ENCODE data around the gene C2orf74.
"Not testable (repeated sequence)": the region's sequence is repeated elsewhere in the genome, so short reads cannot be mapped to it uniquely, and the experiment has no call there.

The C2orf74 gene

DNA sequence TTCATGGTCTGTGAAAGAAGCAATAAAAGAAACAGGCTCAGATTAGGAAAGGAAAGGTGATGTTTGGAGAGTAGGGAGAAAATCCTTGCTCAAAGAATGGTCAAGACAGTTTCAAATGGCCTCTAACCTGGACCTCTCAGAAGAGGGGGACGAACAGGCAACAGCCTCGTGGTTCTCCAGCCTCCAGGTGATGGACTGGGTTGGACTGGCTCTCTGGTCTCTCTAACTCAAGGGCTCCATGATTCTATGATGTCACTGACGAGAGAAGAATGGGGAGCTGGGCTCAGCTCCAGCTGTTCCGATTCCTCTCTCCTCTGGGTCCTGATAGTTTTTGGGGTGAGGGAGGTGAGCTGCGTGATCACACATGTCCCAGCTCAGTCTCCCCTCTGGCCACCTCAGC, at the start of gene C2orf74:
TSS of gene C2orf74 (plus strand) at position 301 of the 400 bp plus-strand sequence. CDS start 327 bp downstream, outside the sequence.
- no peak for DNase-seq (ENCODE audit: low read depth)

DNA sequence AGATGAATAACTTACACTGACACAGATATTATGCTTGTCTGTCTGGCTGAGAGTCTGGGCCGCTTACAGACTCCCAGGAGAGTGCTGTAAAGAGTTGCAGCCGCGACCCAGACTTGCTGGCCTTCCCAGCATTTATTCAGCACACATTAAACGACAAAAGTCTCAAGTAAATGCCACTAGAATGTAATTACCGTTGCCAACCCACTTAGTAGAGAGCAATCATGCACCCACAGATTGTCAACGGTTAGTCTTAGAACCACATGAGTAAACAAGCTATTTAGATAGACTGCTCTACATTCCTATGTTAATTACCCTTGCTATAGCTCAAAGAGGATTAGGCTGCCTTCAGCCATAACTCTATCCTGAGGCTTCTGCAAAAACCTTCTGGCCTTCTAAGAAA, 47.8 kb upstream of the C2orf74 start:
- DNase-seq (ENCODE audit: low read depth), result no peak

DNA sequence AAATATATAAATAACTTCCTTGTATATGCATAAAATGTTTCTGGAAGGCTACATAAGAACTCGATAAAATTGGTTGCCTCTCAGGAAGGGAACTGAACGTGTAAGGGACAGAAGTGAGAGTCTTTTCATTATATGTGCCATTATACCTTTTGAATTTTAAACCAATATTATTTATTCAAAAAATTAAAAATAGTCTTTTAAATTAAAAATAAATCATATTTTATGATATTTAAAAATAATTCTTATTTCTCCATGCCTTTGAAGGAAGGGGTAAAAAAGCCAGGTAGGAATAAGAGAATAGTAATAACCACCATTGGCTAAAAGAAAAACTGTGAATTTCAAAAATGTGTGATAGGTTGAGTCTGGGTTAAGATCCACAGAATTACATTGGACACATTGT, 45.7 kb upstream of the C2orf74 start:
- DNase-seq (ENCODE audit: low read depth), result no peak

DNA sequence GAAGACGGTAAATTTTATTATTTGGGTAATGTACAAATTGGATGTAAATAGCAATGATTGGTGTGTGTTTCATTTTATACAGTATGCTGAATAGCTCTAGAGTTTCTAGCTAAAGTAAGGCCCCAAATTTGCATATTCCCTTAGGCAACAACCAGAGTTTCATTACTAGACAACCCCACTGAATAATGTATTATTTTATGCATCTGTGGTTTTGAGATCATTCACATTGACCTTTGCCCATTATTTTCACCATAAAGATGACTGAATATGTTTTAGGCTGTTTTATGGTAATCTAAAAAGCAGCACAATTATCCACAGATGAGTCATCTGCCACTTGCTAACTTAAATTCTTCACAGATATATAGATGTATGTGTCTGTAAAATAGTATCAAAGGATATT, 44.5 kb upstream of the C2orf74 start:
- no peak for DNase-seq (ENCODE audit: low read depth)

DNA sequence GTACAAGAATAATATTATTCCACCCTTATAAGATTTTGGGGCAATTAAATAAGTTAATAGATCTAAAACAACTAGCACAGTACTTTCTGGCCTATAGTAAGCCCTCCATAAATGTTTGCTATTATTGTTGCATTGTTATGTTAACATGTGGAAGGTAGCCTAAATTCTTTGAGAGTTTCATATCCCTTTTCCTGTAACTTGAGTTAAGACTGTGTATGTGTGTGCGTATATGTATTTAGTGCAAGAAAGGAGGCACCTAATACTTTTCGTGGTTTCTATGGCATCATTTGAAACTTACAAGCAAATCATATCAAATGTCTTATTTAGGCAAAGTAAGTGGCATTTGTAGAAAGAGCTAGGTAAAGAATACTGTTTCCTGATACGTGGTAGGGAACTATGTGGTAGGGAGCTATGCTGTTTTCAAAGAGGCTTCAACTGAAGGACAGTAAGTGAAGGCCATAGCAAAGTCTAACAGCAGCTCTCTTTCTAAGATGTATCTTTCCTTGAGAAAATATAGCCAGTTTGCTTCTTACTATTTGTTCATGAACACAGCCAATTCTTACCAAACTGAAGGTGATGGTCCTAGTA, 36.8 kb upstream of the C2orf74 start:
- no peak for DNase-seq (ENCODE audit: low read depth)

DNA sequence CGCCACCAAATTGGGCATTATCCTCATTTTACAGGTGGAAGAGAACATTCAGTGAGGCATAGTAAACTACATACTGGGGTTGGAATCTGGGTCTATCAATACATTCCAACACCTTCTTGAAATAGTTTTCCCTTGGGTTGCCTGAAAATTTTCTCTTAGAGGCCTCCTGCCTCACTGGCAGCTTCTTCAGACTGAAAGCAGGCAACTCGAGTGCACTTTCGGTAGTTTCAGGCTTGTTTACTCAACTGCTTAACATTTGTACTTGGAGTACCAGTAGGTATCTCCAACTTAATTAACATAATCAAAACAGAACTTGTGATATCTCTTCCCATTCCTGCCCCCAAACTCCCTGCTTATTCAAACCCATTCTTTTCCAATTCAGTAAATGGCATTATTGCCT, 36.2 kb upstream of the C2orf74 start:
- no peak for DNase-seq (ENCODE audit: low read depth)

DNA sequence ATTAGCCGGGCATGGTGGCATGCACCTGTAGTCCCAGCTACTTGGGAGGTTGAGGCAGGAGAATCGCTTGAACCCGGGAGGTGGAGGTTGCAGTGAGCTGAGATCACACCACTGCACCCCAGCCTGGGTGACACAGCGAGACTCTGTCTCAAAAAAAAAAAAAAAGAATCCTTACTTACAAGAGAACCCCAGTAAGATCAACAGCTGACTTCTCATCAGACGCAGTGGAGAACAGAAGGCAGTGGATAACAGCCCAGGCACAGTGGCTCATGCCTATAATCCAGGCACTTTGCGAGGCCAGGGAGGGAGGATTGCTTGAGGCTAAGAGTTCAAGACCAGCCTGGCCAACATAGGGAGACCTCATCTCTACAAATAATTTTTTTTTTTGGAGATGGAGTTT, 33.9 kb upstream of the C2orf74 start:
- DNase-seq (ENCODE audit: low read depth), result not testable (repeated sequence)

DNA sequence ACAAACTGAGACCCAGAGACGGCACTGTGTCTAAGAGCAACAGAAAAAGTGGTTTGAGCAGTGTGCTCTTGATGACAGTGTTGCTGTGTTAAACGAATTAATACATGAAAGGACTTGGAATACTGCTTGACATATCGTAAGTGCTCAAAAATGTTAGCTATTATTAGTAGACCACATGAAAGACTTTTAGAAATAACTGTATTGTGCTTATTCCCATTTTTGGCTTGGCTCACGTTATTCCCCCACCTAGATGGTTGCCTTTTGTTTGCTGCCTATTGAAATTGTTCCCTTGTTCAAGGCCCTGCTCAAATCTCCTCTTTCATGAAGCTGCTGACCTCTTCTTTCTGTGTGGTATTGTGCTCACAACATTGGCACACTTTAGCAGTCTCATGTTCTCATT, 27.8 kb upstream of the C2orf74 start:
- DNase-seq (ENCODE audit: low read depth), result no peak

DNA sequence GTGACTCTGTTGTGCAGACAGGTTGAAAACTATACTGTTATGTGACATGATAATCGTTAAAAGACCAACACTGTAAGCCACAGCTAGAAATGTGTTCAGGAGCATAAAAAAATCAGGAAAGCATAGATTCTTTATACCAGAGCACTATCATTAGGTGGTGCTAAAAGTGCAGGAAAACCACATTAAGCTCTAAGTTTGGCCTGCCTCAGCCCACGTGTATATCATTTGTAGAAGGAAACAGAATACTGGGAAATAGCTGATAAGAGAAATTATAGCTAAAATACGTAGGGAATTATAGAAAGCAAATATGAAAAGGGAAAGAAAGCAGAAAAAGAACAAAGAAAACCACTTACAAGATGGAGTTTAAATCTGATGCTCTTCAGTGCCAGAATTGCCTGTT, 26.5 kb upstream of the C2orf74 start:
- DNase-seq (ENCODE audit: low read depth), result peak; percentile 30

DNA sequence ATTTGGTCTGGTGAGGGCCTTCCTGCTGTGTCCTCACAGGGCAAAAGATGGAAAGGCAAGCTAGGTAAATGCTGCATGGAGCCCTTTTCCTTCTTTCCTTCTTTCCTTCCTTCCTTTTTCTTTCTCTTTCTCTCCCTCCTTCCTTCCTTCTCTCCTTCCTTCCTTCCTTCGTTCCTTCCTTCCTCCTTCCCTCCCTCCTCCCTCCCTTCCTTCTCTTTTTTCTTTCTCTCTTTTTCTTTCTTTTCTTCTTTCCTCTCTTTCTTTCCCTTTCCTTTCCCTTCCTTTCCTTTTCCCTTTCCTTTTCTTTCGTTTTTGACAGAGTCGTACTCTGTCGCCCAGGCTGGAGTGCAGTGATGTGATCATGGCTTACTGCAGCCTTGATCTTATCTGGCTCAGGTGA, 23.1 kb upstream of the C2orf74 start:
- no peak for DNase-seq (ENCODE audit: low read depth)

DNA sequence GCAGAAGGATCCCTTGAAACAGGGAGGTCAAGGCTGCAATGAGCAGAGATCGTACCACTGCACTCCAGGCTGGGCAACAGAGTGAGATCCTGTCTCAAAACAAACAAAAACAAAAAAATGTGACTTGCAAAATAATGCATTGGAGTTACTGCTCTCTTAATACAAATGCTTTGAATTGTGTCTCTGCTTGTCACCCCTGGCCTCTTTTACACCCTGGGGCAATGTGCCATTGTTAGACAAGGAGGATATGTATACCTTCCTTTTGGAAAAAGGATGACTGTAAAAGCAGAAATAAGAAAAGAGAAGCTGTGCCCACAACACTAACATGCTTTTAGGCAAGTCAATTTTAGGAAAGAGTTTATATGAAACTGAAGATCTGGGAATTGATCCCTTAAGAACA, 20.8 kb upstream of the C2orf74 start:
- no peak for DNase-seq (ENCODE audit: low read depth)

DNA sequence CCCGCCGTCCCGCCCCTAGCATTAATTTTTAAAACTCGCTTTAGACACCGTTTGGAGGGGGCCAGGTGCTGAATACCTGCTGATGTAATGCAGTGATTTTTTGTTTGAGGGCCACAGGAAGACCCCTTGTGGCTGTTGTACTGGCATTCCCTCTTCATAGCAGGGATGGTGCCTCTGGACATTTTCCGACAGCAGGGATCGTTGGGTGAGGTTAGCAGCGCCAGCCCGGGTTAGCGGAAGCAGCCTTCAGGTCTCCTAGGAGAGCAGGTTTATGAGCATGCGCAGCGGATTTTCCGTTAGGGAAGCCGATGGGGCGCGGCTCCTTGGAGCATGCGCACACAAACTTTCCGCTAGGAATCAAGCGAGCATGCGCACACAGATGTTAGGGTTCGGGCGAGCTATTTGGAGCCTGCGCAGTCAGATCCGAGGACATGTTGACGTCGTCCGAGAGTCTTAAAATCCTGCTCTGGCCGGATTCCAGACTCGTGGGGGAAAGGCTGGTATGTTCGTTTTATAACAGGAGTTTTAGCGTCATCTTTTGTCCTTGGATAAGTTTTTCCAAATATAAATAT, 17.2 kb upstream of the C2orf74 start:
- peak; percentile 91 for DNase-seq (ENCODE audit: low read depth)

DNA sequence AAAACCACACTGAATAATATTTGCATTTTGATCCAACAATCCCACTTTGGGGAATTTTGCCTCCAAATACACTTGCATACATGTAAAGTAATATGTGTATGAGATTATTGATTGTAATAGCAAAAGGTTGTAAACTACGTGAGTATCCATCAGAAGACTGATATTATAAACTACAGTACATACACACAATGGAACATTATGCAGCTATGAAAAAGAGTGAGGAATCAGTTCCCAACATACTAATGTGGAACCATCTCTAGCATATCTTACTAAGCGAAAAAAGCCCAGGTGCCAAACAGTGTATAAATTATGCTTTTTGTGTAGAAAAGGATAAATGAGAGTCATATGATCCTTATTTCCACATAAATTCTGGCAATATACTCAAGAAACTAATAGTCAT, 16.0 kb upstream of the C2orf74 start:
- no peak for DNase-seq (ENCODE audit: low read depth)

DNA sequence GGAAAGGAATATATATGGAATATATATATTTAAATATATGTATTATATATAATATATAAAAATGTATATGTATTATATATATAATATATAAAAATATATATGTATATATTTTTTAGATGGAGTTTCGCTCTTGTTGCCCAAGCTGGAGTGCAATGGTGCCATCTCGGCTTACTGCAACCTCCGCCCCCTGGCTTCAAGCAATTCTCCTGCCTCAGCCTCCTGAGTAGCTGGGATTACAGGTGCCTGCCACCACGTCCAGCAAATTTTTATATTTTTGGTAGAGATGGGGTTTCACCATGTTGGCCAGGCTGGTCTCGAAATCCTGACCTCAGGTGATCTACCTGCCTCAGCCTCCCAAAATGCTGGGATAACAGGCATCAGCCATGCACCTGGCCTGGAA, 13.9 kb upstream of the C2orf74 start:
- DNase-seq (ENCODE audit: low read depth), result not testable (repeated sequence)

DNA sequence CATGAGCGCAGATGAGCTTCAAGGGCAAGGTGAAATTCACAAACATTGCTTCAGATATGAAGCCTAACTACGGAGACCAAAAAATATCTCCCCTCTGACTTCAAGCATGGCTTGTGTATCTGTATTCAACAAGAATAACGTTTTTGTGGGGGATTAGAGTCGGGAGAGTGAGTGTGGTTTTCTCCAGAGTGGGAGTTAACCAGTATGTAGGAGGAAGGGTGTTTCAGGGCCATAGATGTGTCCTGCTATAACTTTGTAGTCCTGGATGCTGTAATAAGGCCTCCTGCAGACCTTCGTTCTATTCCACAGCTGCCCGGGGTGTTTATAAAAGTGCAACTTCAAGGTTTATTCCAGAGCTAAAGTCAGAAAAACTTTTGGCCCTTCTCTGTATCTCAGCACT, 12.9 kb upstream of the C2orf74 start:
- no peak for DNase-seq (ENCODE audit: low read depth)

DNA sequence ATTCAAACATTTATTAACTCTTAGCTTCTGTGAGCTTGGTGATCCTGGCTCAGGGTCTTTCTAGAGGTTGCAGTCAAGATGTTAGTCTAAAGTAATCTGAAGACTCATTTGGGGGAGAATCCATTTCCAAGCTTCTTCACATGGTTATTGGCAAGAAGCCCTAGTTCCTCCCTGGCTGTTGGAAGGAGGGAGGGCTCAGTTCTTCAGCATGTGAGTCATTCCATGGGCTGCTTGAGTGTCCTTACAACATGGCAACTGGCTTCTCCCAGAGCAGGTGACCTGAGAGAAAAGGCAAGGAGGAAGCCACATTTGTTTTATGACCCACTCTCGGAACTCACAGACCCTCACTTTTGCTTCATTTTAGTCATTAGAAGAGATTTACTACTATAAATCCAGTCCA, 10.6 kb upstream of the C2orf74 start:
- peak; percentile 17 for DNase-seq (ENCODE audit: low read depth)

DNA sequence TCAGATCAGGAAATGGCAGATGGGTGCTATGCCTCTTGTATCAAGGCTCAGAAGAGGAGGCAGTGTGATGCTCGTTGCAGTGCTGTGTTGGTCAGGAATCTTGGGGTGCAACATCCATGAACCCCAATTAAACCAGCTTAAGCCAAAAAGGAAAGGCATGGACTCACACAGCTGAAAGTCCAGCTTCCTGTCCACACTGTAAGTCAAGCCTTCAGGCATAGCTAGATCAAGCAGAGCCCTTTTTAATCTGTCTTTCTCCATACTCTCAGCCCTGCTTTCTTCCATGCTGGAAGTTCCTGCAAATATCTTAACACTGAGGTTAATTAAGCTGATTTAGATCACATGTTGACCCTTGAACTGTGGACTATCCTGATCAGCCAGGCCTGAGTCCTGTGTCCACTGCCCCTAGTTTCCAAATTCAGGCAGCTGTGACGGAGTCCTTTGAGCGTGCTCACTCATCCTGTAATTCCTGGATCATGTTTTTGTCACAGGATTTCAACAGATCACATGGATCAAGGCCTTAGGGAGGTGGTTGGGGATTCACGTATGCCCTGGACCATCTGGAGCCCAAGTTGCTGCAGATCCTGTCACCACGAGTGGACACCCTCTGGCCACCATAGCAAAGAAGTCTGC, 4.5 kb upstream of the C2orf74 start:
- DNase-seq (ENCODE audit: low read depth), result no peak

DNA sequence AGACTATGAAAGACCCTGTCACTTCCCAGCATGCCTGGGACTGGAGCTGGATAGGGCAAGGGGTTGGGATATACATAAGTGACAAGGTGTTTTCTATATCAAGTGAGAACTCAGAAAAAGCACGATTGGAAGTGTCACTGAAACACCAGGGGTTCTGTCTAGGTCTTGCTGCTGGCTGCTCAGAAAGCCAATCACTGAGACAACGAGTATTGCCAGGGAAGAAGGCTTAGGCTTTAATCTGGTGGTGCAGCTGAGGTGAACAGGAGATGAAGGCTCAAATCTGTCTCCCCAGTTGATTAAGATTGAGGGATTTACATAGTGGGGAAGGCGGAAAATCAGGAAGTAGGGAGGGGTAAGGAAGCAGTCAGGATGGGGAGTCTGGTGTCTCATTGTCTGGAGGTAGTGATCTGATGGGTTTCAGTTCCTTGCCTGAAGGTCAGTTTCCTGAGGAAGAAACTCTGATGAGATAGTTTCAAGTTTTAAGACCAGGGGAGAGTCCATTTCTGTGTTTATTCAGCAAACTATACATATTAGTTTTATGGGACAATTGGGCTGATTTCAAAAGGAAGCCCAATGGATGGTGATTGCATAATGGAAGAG, 3.5 kb upstream of the C2orf74 start:
- no peak for DNase-seq (ENCODE audit: low read depth)

DNA sequence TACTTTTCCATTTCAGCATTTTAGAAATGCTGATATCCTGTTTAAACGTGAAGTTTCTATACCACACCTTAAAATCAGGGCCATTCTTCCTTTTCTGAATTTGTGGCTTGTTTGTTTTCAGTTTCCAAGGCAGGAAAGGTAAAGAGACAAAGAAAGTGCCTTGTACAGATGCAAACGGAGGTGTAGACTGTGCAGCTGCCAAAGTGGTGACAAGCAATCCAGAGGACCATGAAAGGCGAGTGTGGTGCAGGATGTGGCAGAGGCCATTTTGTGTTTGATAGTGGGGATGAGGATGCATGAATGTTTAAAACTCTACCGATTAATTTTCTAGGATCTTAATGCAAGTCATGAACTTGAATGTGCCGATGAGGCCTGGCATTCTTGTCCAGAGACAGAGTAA, 733 bp downstream of the C2orf74 start:
- DNase-seq (ENCODE audit: low read depth), result no peak

DNA sequence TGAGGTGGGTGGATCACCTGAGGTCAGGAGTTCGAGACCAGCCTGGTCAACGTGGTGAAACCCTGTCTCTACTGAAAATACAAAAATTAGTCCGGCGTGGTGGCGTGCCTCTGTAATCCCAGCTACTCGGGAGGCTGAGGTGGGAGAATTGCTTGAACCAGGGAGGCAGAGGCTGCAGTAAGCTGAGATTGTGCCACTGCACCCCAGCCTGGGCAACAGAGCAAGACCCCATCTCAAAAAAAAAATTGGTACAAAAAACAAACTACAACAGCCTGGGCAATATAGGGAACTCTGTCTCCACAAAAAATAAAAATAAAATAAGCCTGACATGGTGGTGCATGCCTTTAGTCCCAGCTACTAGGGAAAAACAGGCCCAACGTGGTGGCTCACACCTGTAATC, 3.1 kb downstream of the C2orf74 start:
- not testable (repeated sequence) for DNase-seq (ENCODE audit: low read depth)

DNA sequence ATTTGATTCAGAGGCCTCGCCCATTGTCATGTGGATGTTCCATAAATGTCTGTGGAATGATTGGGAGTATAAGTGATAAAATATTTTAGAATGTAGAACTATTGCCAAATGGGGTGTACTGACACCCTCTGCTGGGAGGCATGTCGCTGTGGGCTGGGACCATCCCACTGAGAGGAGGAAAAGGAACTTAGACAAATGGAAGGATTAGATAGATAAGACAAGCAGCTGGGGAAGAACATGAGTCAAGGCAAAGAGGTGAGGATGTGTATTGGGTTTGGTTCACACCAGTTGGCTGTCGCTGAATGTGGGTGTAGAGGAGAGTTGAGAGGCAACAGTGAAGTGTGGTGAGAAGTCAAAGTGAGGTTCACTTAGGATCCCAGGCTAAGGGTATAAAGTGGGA, 4.0 kb downstream of the C2orf74 start:
- no peak for DNase-seq (ENCODE audit: low read depth)

DNA sequence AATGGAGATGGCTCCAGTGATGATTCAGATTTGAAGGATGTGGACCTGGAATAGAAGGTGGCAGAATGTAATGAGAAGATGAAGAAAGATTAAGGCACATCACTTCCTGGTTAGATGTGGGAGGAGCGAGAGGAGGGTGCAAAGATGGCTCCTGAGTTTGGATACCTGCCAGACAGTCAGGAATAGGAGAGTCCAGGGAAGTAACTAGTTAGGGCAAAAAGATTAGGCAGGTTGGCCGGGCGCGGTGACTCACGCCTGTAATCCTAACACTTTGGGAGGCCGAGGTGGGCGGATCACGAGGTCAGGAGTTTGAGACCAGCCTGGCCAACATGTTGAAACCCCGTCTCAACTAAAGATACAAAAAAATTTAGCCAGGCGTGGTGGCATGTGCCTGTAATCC, 5.6 kb downstream of the C2orf74 start:
- DNase-seq (ENCODE audit: low read depth), result no peak

DNA sequence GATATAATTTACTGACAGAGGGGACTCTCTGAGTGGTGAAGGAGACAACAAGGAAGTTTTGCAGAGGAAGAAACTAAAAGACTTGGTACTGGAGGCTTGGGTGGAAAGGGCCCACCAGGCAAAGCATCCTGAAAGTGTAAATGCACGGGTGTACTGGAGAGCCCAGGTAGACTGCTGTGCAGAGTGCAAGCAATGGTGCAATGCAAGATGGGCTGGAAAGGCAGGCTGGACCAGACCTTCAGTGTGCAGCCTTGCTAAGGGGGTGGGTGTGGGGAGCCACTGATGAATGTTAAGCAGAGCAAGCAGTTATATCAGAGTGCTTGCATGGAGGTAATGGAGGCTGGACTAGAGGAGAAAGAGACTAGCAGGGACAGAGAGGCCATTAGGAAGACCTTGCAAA, 10.7 kb downstream of the C2orf74 start:
- no peak for DNase-seq (ENCODE audit: low read depth)

DNA sequence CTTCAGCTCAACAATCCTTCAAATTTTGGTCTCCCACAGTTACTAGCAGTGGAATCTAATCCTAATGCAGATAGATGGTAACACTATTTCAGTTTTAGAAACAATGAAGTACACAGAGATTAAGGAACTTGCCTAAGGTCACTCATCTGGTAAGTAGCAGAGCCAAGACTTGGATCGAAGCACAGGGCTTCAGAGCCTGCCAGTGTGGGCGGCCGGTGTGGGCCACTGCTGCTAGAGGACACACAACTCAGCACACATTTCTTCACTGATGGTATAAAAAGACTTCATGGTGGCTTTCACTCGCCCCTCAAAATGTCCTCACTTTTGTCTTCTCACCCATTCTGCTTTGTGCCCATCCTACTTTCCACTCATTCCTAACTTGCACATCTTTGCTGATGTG, 11.1 kb downstream of the C2orf74 start:
- no peak for DNase-seq (ENCODE audit: low read depth)

All from non-pigmented ciliary epithelial cell (primary cell).